Measurements from ENCODE around the gene MIAT. TPM values are rescaled to one million over a fixed set of nuclear protein-coding genes. Genes with fewer than 3 reads are reported as not detected.

The MIAT gene
- total and polyA plus RNA-seq, 2 experiments from 2014 or later = 0.51 to 1.00 TPM

GRCh38 chr22:26671317-26672059, 14.1 kb downstream of the MIAT start:
- H3K4me3 ChIP-seq = no peak overlapping the region
- no peaks in the 10 kb centered on the region for H3K9me3 ChIP-seq (ENCODE audit: low read depth)
- H3K36me3 ChIP-seq (replicated peaks; ENCODE audit: insufficient read depth, low read depth) = no peaks in the 10 kb centered on the region
- TF ChIP-seq EZH2 (IDR thresholded peaks at IDR 0.05; ENCODE audit: borderline replicate concordance) = no peak
- no peak for TF ChIP-seq EZH2phosphoT487 (IDR thresholded peaks at IDR 0.05; ENCODE audit: low read depth, severe bottlenecking, unreplicated experiment)
- no peak for TF ChIP-seq CTCF (IDR thresholded peaks at IDR 0.05; ENCODE audit: poor library complexity)
- no peaks in the 10 kb centered on the region for H3K27me3 ChIP-seq
- peak overlapping the region; percentile 91 for H3K27ac ChIP-seq
- 91% methylated on average over 14 of the region's 15 CpGs for whole genome bisulfite sequencing (ENCODE audit: low lambda C conversion rate, missing lambda C conversion rate)
- H4K20me1 ChIP-seq (ENCODE audit: insufficient read depth, poor library complexity, severe bottlenecking) = no peaks in the 10 kb centered on the region
- no peaks in the 10 kb centered on the region for H3K9me2 ChIP-seq (replicated peaks; ENCODE audit: insufficient read depth)
- H3K4me1 ChIP-seq (ENCODE audit: insufficient read depth) = peaks cover 4% of the 10 kb centered on the region
- H3K4me2 ChIP-seq = no peak overlapping the region
- DNase-seq (ENCODE audit: low spot score) = no peak
- H2AFZ ChIP-seq = no peak overlapping the region
- H3K79me2 ChIP-seq = peaks cover 25% of the 10 kb centered on the region

- Histone ChIP-seq H3K27ac (peak overlapping the region; percentile 91), H3K4me3 (no peak overlapping the region), H2AFZ (peak overlapping the region; percentile 83), H4K20me1 (ENCODE audit: insufficient read depth, poor library complexity, severe bottlenecking) (no peaks in the 10 kb centered on the region), H3K4me2 (peak overlapping the region; percentile 87), H3K4me1 (ENCODE audit: insufficient read depth) (peaks cover 4% of the 10 kb centered on the region), H3K79me2 (peaks cover 27% of the 10 kb centered on the region), H3K36me3 (replicated peaks; ENCODE audit: insufficient read depth, low read depth) (no peaks in the 10 kb centered on the region), H3K9me3 (ENCODE audit: low read depth) (no peaks in the 10 kb centered on the region), H3K9me2 (replicated peaks; ENCODE audit: insufficient read depth) (no peaks in the 10 kb centered on the region), H3K27me3 (no peaks in the 10 kb centered on the region)
- DNase-seq (ENCODE audit: low spot score) = no peak
- 92% methylated on average over 8 of the region's 8 CpGs for WGBS (ENCODE audit: low lambda C conversion rate, missing lambda C conversion rate)
- TF ChIP-seq CTCF (IDR thresholded peaks at IDR 0.05; ENCODE audit: poor library complexity) (no peak), EZH2 (IDR thresholded peaks at IDR 0.05; ENCODE audit: borderline replicate concordance) (no peak), EZH2phosphoT487 (IDR thresholded peaks at IDR 0.05; ENCODE audit: low read depth, severe bottlenecking, unreplicated experiment) (no peak)
Measured at GRCh38 chr22:26672060-26672471, 14.7 kb downstream of the MIAT start.

- no peaks in the 10 kb centered on the region for H3K9me2 ChIP-seq (replicated peaks; ENCODE audit: insufficient read depth)
- H3K9me3 ChIP-seq (ENCODE audit: low read depth) = no peaks in the 10 kb centered on the region
- 5% methylated on average over 33 of the region's 36 CpGs for WGBS (ENCODE audit: low lambda C conversion rate, missing lambda C conversion rate)
- H4K20me1 ChIP-seq (ENCODE audit: insufficient read depth, poor library complexity, severe bottlenecking) = no peaks in the 10 kb centered on the region
- H3K4me1 ChIP-seq (ENCODE audit: insufficient read depth) = peaks cover 4% of the 10 kb centered on the region
- H3K36me3 ChIP-seq (replicated peaks; ENCODE audit: insufficient read depth, low read depth) = no peaks in the 10 kb centered on the region
- DNase-seq (ENCODE audit: low spot score) = peak; percentile 96
- TF ChIP-seq CTCF (IDR thresholded peaks at IDR 0.05; ENCODE audit: poor library complexity) (peak; percentile 68), EZH2 (IDR thresholded peaks at IDR 0.05; ENCODE audit: borderline replicate concordance) (no peak)
- H3K27ac ChIP-seq = peak overlapping the region; percentile 91
- no peaks in the 10 kb centered on the region for H3K27me3 ChIP-seq
- H2AFZ ChIP-seq = peak overlapping the region; percentile 83
- H3K79me2 ChIP-seq = peaks cover 27% of the 10 kb centered on the region
- peak overlapping the region; percentile 87 for H3K4me2 ChIP-seq
- peak overlapping the region; percentile 48 for H3K4me3 ChIP-seq
Measured at GRCh38 chr22:26672590-26673468, 15.4 kb downstream of the MIAT start.
